Skeletal muscle tissue (tissue), 4 donors: ENCODE results near the gene HECTD4. TPM values are rescaled to one million over a fixed set of nuclear protein-coding genes. Genes with fewer than 3 reads are reported as not detected.

Experiments
- H3K27ac ChIP-seq: one replicate; pipeline ENCODE4 v1.7.0; 2013; ENCODE audit warnings: mild to moderate bottlenecking, low read depth, low read length, inconsistent platforms
- H3K27me3 ChIP-seq, 3 donors: one replicate each; pipeline ENCODE4 v1.7.0; 2013; ENCODE audit warnings: low read length in 3 of 3; ENCODE audit not compliant: control insufficient read depth in 3 of 3, insufficient read depth in 3 of 3
- H3K36me3 ChIP-seq, 3 donors: one replicate each; pipeline ENCODE4 v1.7.0; 2013; ENCODE audit warnings: low read length in 3 of 3; ENCODE audit not compliant: control insufficient read depth in 3 of 3, insufficient read depth in 3 of 3
- H3K4me1 ChIP-seq, 3 donors: one replicate each; pipeline ENCODE4 v1.7.0; 2013; ENCODE audit warnings: low read length in 3 of 3, mild to moderate bottlenecking in 3 of 3; ENCODE audit not compliant: control insufficient read depth in 3 of 3, insufficient read depth in 3 of 3
- H3K4me3 ChIP-seq, 3 donors: one replicate each; pipeline ENCODE4 v1.7.0; 2013; ENCODE audit warnings: low read length in 3 of 3
- H3K9ac ChIP-seq, 3 donors: one replicate each; pipeline ENCODE4 v1.7.0; 2013; ENCODE audit warnings: low read length in 3 of 3, mild to moderate bottlenecking in 3 of 3, moderate library complexity in 2 of 3, low read depth in 1 of 3
- H3K9me3 ChIP-seq, 3 donors: one replicate each; pipeline ENCODE4 v1.7.0; 2013; ENCODE audit warnings: low read length in 3 of 3; ENCODE audit not compliant: control insufficient read depth in 3 of 3
- total RNA-seq: library from RNA; depleted of rRNA; stranded (reverse); fragments of >200 nt; gene quantifications from one replicate; pipeline ENCODE4 v1.2.3, GENCODE V29; 2014
- donor health status: Osteomylitis.

HECTD4 gene
- total RNA-seq, 1 donor from 2014 or later = 63.7 TPM

- H3K27me3 ChIP-seq = no peaks in the 10 kb centered on the region
- no peak overlapping the region for H3K9ac ChIP-seq
- no peaks in the 10 kb centered on the region for H3K36me3 ChIP-seq
- no peaks in the 10 kb centered on the region for H3K9me3 ChIP-seq
- H3K4me3 ChIP-seq = no peak overlapping the region
- no peak overlapping the region for H3K27ac ChIP-seq
- H3K4me1 ChIP-seq = peaks cover 3 to 12% (median 4%) of the 10 kb centered on the region in 3 donors
Measured at GRCh38 chr12:112327209-112327938, 54.9 kb downstream of the HECTD4 start.

DNA sequence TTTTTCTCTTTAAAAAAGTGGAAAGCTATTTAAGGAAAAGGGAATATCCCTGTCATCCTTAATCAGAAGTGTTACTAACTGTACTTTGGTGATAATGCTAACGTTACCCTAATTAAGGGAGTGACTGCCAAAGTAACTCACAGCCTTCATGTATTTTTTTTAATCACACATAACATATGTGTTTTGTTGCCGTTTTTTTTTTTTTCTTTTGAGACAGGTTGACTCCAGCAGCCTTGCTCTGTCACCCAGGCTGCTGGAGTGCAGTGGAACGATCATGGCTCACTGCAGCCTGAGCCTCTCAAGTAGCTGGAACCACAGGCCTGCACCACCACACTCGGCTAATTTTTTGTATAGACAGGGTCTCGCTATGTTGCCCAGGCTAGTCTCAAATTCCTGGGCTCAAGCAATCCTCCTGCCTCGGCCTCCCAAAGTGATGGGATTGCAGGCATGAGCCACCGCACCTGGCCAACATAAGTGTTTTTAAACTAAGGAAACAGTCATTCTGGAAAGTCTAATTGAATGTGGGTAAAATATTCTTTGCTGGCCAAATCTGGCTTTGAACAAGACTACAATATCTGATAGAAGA is 56.5 kb downstream of the HECTD4 start:
- Histone ChIP-seq H3K27me3 (no peaks in the 10 kb centered on the region), H3K9ac (no peak overlapping the region), H3K9me3 (no peaks in the 10 kb centered on the region), H3K4me1 (peaks cover 0 to 4% (median 4%) of the 10 kb centered on the region in 3 donors), H3K27ac (no peak overlapping the region), H3K4me3 (no peak overlapping the region), H3K36me3 (no peaks in the 10 kb centered on the region)

DNA sequence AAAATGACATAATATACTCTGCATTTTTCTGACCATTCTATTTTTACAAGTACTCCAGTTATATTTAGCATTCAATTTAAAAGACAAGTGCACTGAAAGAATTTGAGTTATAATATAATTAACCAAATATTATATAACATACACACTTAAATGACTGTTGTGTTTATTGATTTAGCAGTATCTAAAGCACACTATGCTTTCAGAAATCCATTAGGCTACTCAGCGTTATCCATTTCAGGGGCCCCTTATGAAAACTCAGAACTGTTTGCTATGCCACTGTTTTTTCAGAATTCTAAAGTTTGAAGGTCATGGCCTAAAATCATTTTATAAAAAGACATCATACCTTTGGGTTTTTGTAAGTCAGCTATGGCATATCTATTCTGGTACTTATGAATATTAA is 57.1 kb downstream of the HECTD4 start:
- peaks cover 0 to 4% (median 2%) of the 10 kb centered on the region in 3 donors for H3K4me1 ChIP-seq
- H3K36me3 ChIP-seq = no peaks in the 10 kb centered on the region
- no peak overlapping the region for H3K9ac ChIP-seq
- no peak overlapping the region for H3K4me3 ChIP-seq
- no peaks in the 10 kb centered on the region for H3K27me3 ChIP-seq
- H3K9me3 ChIP-seq = no peaks in the 10 kb centered on the region
- no peak overlapping the region for H3K27ac ChIP-seq

DNA sequence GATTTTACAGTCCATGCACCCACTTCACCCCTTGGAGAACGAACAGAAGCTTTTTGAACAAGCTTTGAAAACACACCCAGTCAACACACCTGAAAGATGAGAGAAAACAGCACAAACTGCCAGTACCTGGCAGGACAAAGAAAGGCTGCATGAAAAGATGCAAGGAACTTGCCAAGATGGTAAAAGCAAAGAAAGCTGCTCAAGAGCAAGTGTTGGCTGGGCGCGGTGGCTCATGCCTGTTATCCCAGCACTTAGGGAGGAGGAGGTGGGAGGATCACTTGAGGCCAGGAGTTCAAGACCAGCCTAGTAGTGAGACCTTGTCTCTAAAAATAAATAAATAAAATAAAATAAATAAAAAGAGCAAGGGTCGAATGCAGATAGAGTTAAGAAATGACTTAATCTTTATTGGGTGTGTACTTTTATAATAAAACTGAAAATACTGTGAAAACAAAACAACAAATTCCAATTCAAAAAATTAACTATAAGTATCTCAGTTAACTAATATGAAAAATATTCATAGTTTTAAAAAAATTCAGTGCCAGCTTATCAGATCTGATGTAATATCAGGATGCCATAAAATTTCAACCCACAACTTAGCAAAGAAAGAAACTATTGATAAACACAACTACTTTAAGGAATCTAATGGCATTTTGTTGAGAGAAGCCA is 59.2 kb downstream of the HECTD4 start:
- H3K27me3 ChIP-seq = no peaks in the 10 kb centered on the region
- peaks cover 0 to 5% (median 0%) of the 10 kb centered on the region in 3 donors for H3K36me3 ChIP-seq
- no peak overlapping the region for H3K27ac ChIP-seq
- no peak overlapping the region for H3K9ac ChIP-seq
- no peak overlapping the region for H3K4me3 ChIP-seq
- no peaks in the 10 kb centered on the region for H3K9me3 ChIP-seq
- H3K4me1 ChIP-seq = peaks cover 4 to 11% (median 8%) of the 10 kb centered on the region in 3 donors

GRCh38 chr12:112322441-112322840 is 59.8 kb downstream of the HECTD4 start:
- H3K27me3 ChIP-seq = no peaks in the 10 kb centered on the region
- peaks cover 4 to 11% (median 10%) of the 10 kb centered on the region in 3 donors for H3K4me1 ChIP-seq
- peaks cover 0 to 5% (median 0%) of the 10 kb centered on the region in 3 donors for H3K36me3 ChIP-seq
- H3K27ac ChIP-seq = no peak overlapping the region
- H3K9me3 ChIP-seq = no peaks in the 10 kb centered on the region
- no peak overlapping the region for H3K9ac ChIP-seq
- H3K4me3 ChIP-seq = no peak overlapping the region

- Histone ChIP-seq H3K4me3 (no peak overlapping the region), H3K9me3 (no peaks in the 10 kb centered on the region), H3K27ac (no peak overlapping the region), H3K9ac (no peak overlapping the region), H3K4me1 (peaks cover 4 to 11% (median 10%) of the 10 kb centered on the region in 3 donors), H3K27me3 (no peaks in the 10 kb centered on the region), H3K36me3 (peaks cover 0 to 5% (median 0%) of the 10 kb centered on the region in 3 donors)
Measured at GRCh38 chr12:112321245-112321644, 61.0 kb downstream of the HECTD4 start.

- H3K4me1 ChIP-seq = peaks cover 4 to 18% (median 17%) of the 10 kb centered on the region in 3 donors
Measured at GRCh38 chr12:112319395-112319794, 62.8 kb downstream of the HECTD4 start.

DNA sequence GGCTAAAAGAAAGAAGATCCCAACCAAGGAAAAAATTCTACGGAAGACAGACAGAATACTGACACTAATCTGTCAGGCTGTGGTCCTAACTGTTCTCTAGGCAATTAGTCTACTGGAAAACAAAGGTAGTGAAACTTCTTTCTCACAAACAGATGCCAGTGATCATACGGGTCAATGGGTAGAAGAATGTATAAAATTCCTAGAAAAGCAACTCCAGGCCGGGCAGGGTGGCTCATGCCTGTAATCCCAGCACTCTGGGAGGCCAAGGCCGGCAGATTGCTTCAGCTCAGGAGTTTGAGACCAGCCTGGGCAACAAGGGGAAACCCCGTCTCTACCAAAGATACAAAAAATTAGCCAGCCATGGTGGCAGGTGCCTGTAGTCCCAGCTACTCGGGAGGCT is 64.8 kb downstream of the HECTD4 start:
- peaks cover 4 to 18% (median 17%) of the 10 kb centered on the region in 3 donors for H3K4me1 ChIP-seq
- no peaks in the 10 kb centered on the region for H3K27me3 ChIP-seq
- no peak overlapping the region for H3K9ac ChIP-seq
- no peak overlapping the region for H3K4me3 ChIP-seq
- H3K36me3 ChIP-seq = peaks cover 0 to 8% (median 7%) of the 10 kb centered on the region in 3 donors
- no peaks in the 10 kb centered on the region for H3K9me3 ChIP-seq
- no peak overlapping the region for H3K27ac ChIP-seq

More at GRCh38 chr12:112319395-112319794, 62.8 kb downstream of the HECTD4 start:
- peak overlapping the region in 2 of 3 donors; percentile 15 to 25 for H3K4me3 ChIP-seq
- no peaks in the 10 kb centered on the region for H3K9me3 ChIP-seq
- no peak overlapping the region for H3K9ac ChIP-seq
- H3K27me3 ChIP-seq = no peaks in the 10 kb centered on the region
- peaks cover 0 to 8% (median 0%) of the 10 kb centered on the region in 3 donors for H3K36me3 ChIP-seq
- H3K27ac ChIP-seq = peak overlapping the region; percentile 17

- peaks cover 0 to 14% (median 11%) of the 10 kb centered on the region in 3 donors for H3K36me3 ChIP-seq
Measured at GRCh38 chr12:112314981-112315380, 67.2 kb downstream of the HECTD4 start.

DNA sequence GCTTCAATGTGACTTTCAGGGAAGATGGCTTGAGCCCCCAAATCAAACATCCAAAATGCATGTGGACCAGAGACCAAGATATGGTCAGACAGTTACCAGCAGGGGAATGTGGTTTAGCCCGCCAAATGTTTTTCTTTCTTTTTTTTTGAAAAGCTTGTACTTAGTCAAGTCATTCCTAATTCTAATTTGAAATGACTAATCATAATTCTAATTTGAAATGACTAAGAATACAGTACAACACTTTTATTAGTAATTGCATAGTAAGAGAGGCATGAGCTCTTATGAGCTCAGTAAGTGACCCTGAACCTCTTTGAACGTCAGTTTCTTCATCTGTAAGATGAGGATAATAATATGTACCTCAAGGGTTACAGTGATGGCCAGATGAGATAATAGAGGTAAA is 72.4 kb downstream of the HECTD4 start:
- Histone ChIP-seq H3K9ac (no peak overlapping the region), H3K36me3 (peaks cover 2 to 19% (median 18%) of the 10 kb centered on the region in 3 donors), H3K27me3 (no peaks in the 10 kb centered on the region), H3K4me1 (peaks cover 3 to 9% (median 4%) of the 10 kb centered on the region in 3 donors), H3K9me3 (no peaks in the 10 kb centered on the region), H3K27ac (no peak overlapping the region), H3K4me3 (no peak overlapping the region)

More at GRCh38 chr12:112314981-112315380, 67.2 kb downstream of the HECTD4 start:
- no peak overlapping the region for H3K4me3 ChIP-seq
- H3K9me3 ChIP-seq = no peaks in the 10 kb centered on the region
- no peaks in the 10 kb centered on the region for H3K27me3 ChIP-seq
- no peak overlapping the region for H3K9ac ChIP-seq
- no peak overlapping the region for H3K27ac ChIP-seq
- peaks cover 4 to 18% (median 17%) of the 10 kb centered on the region in 3 donors for H3K4me1 ChIP-seq
